Activated CD4-positive, CD25-positive, alpha-beta regulatory T cell (primary cell): ENCODE results near the gene GPR15LG.

Source experiments
- DNase-seq, 4 experiments: peaks; one replicate each; lab custom pipeline; 2025; lab: John Stamatoyannopoulos, UW

Gene GPR15LG

GRCh38 chr10:84214612-84215235, 41.1 kb downstream of the GPR15LG start:
- DNase-seq: no peak

- DNase-seq: no peak
Observed at GRCh38 chr10:84216834-84217233, 43.2 kb downstream of the GPR15LG start.

- DNase-seq: no peak
Observed at GRCh38 chr10:84217746-84218145, 44.1 kb downstream of the GPR15LG start.

- DNase-seq: no peak
Observed at GRCh38 chr10:84221916-84222315, 48.3 kb downstream of the GPR15LG start.

- DNase-seq: no peak
Observed at GRCh38 chr10:84224411-84225028, 50.9 kb downstream of the GPR15LG start.

GRCh38 chr10:84225427-84226173, 52.0 kb downstream of the GPR15LG start, which contains the start of gene LRIT2:
TSS of gene LRIT2 (minus strand) at chr10:84225544. CDS start at chr10:84225520, 24 bp downstream.
- no peak for DNase-seq

- no peak for DNase-seq
Observed at GRCh38 chr10:84226616-84227015, 53.0 kb downstream of the GPR15LG start.

- DNase-seq: no peak
Observed at GRCh38 chr10:84227810-84228209, 54.2 kb downstream of the GPR15LG start.

GRCh38 chr10:84230359-84230758, 56.8 kb downstream of the GPR15LG start:
- DNase-seq: no peak

- DNase-seq: no peak
Observed at GRCh38 chr10:84232376-84232775, 58.8 kb downstream of the GPR15LG start.

GRCh38 chr10:84233940-84234339, 60.3 kb downstream of the GPR15LG start:
- DNase-seq: no peak

GRCh38 chr10:84234479-84234878, 60.9 kb downstream of the GPR15LG start:
- no peak for DNase-seq
